GM23338 (cell line): ENCODE results near the gene NME3. TPM values are rescaled to one million over a fixed set of nuclear protein-coding genes. Genes with fewer than 3 reads are reported as not detected.

ENCODE experiments used
- CREB1 ChIP-seq: fragments of 250-450 bp; sonication (Bioruptor Pico); IDR thresholded peaks from 2 replicates; pipeline ENCODE4 v1.5.0; 2020; ENCODE audit warnings: low read depth, mild to moderate bottlenecking, moderate library complexity
- EZH2 ChIP-seq: fragments of 200-600 bp; sonication (generic); IDR thresholded peaks from one replicate; pipeline ENCODE4 v1.8.0; 2017; ENCODE audit warnings: antibody characterized with exemption, mild to moderate bottlenecking, low read depth; ENCODE audit not compliant: unreplicated experiment
- EZH2phosphoT487 ChIP-seq: fragments of 200-600 bp; sonication (generic); IDR thresholded peaks from one replicate; pipeline ENCODE4 v1.8.1; 2018; ENCODE audit warnings: antibody characterized with exemption; ENCODE audit not compliant: unreplicated experiment
- NANOG ChIP-seq: IDR thresholded peaks from 2 replicates; pipeline ENCODE4 v1.6.1; 2016; ENCODE audit warnings: antibody characterized with exemption, borderline replicate concordance
- POLR2AphosphoS5 ChIP-seq: IDR thresholded peaks from 2 replicates; pipeline ENCODE4 v1.6.1; 2016; ENCODE audit warnings: antibody characterized with exemption, low read depth
- STAT1 ChIP-seq: IDR thresholded peaks from one replicate; pipeline ENCODE4 v1.6.1; 2016; ENCODE audit warnings: antibody characterized with exemption; ENCODE audit not compliant: unreplicated experiment
- ZNF114 ChIP-seq: fragments of 250-450 bp; sonication (Bioruptor Pico); IDR thresholded peaks from 2 replicates; pipeline ENCODE4 v1.5.0; 2020; ENCODE audit warnings: mild to moderate bottlenecking, moderate library complexity
- polyA plus RNA-seq: library from polyadenylated mRNA; unstranded; fragments of >200 nt; fragmentation: Nextera tagmentation; extraction: Ambion mirVana; gene quantifications from 2 replicates; pipeline ENCODE4 v1.2.1, GENCODE V29; 2016
- total RNA-seq: library from RNA; depleted of rRNA; stranded (reverse); fragments of >200 nt; shearing (Covaris generic); gene quantifications from 2 replicates; pipeline ENCODE4 v1.2.3, GENCODE V29; 2014
- TF ChIP-seq, protein P1 (sequence below): fragments of 250-450 bp; sonication (Bioruptor Pico); IDR thresholded peaks from 2 replicates; pipeline ENCODE4 v1.5.0; 2020; ENCODE audit warnings: mild to moderate bottlenecking, moderate library complexity
- TF ChIP-seq, protein P2 (sequence below): IDR thresholded peaks from one replicate; pipeline ENCODE4 v1.6.1; 2018; ENCODE audit warnings: antibody characterized with exemption; ENCODE audit not compliant: unreplicated experiment

The NME3 gene
- total and polyA plus RNA-seq, 2 experiments from 2014 or later, result 95.3 to 130 TPM

DNA sequence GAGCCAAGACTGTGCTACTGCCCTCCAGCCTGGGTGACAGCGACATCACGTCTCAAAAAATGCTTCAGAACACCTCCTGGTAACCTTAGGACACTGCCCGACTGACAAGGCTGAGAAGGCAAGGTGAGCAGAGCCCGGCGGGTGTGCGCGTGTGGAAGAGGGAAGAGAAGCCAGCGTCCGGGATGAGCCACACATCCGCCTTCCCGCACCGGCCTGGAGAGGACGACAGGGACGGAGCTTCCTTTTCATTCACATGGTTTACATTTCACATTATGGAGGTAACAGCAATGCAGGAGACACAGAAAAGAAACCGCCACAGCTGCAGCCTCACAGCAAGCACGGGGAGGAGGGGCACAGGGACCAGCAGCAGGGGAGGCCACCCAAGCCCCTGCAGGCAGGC, 38.8 kb upstream of the NME3 start (continued):
- TF ChIP-seq, protein P1, sequence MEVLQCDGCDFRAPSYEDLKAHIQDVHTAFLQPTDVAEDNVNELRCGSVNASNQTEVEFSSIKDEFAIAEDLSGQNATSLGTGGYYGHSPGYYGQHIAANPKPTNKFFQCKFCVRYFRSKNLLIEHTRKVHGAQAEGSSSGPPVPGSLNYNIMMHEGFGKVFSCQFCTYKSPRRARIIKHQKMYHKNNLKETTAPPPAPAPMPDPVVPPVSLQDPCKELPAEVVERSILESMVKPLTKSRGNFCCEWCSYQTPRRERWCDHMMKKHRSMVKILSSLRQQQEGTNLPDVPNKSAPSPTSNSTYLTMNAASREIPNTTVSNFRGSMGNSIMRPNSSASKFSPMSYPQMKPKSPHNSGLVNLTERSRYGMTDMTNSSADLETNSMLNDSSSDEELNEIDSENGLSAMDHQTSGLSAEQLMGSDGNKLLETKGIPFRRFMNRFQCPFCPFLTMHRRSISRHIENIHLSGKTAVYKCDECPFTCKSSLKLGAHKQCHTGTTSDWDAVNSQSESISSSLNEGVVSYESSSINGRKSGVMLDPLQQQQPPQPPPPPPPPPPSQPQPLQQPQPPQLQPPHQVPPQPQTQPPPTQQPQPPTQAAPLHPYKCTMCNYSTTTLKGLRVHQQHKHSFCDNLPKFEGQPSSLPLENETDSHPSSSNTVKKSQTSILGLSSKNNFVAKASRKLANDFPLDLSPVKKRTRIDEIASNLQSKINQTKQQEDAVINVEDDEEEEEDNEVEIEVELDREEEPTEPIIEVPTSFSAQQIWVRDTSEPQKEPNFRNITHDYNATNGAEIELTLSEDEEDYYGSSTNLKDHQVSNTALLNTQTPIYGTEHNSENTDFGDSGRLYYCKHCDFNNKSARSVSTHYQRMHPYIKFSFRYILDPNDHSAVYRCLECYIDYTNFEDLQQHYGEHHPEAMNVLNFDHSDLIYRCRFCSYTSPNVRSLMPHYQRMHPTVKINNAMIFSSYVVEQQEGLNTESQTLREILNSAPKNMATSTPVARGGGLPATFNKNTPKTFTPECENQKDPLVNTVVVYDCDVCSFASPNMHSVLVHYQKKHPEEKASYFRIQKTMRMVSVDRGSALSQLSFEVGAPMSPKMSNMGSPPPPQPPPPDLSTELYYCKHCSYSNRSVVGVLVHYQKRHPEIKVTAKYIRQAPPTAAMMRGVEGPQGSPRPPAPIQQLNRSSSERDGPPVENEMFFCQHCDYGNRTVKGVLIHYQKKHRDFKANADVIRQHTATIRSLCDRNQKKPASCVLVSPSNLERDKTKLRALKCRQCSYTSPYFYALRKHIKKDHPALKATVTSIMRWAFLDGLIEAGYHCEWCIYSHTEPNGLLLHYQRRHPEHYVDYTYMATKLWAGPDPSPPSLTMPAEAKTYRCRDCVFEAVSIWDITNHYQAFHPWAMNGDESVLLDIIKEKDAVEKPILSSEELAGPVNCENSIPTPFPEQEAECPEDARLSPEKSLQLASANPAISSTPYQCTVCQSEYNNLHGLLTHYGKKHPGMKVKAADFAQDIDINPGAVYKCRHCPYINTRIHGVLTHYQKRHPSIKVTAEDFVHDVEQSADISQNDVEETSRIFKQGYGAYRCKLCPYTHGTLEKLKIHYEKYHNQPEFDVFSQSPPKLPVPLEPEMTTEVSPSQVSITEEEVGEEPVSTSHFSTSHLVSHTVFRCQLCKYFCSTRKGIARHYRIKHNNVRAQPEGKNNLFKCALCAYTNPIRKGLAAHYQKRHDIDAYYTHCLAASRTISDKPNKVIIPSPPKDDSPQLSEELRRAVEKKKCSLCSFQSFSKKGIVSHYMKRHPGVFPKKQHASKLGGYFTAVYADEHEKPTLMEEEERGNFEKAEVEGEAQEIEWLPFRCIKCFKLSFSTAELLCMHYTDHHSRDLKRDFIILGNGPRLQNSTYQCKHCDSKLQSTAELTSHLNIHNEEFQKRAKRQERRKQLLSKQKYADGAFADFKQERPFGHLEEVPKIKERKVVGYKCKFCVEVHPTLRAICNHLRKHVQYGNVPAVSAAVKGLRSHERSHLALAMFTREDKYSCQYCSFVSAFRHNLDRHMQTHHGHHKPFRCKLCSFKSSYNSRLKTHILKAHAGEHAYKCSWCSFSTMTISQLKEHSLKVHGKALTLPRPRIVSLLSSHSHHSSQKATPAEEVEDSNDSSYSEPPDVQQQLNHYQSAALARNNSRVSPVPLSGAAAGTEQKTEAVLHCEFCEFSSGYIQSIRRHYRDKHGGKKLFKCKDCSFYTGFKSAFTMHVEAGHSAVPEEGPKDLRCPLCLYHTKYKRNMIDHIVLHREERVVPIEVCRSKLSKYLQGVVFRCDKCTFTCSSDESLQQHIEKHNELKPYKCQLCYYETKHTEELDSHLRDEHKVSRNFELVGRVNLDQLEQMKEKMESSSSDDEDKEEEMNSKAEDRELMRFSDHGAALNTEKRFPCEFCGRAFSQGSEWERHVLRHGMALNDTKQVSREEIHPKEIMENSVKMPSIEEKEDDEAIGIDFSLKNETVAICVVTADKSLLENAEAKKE (CRISPR knock-in tag), result no peak
- TF ChIP-seq POLR2AphosphoS5, result no peak
- TF ChIP-seq, protein P2, sequence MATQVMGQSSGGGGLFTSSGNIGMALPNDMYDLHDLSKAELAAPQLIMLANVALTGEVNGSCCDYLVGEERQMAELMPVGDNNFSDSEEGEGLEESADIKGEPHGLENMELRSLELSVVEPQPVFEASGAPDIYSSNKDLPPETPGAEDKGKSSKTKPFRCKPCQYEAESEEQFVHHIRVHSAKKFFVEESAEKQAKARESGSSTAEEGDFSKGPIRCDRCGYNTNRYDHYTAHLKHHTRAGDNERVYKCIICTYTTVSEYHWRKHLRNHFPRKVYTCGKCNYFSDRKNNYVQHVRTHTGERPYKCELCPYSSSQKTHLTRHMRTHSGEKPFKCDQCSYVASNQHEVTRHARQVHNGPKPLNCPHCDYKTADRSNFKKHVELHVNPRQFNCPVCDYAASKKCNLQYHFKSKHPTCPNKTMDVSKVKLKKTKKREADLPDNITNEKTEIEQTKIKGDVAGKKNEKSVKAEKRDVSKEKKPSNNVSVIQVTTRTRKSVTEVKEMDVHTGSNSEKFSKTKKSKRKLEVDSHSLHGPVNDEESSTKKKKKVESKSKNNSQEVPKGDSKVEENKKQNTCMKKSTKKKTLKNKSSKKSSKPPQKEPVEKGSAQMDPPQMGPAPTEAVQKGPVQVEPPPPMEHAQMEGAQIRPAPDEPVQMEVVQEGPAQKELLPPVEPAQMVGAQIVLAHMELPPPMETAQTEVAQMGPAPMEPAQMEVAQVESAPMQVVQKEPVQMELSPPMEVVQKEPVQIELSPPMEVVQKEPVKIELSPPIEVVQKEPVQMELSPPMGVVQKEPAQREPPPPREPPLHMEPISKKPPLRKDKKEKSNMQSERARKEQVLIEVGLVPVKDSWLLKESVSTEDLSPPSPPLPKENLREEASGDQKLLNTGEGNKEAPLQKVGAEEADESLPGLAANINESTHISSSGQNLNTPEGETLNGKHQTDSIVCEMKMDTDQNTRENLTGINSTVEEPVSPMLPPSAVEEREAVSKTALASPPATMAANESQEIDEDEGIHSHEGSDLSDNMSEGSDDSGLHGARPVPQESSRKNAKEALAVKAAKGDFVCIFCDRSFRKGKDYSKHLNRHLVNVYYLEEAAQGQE, result no peak
- TF ChIP-seq CREB1 (CRISPR knock-in tag), result no peak
- no peak for TF ChIP-seq ZNF114
- TF ChIP-seq STAT1, result no peak
- no peak for TF ChIP-seq EZH2
- TF ChIP-seq EZH2phosphoT487, result no peak
- no peak for TF ChIP-seq NANOG
